ENCODE data around the gene OPN1LW. TPM values are rescaled to one million over a fixed set of nuclear protein-coding genes. Genes with fewer than 3 reads are reported as not detected.
"Not testable (repeated sequence)": the region's sequence is repeated elsewhere in the genome, so short reads cannot be mapped to it uniquely, and the experiment has no call there.

The OPN1LW gene
- total RNA-seq, 1 experiment from 2014 or later, result not detected

DNA sequence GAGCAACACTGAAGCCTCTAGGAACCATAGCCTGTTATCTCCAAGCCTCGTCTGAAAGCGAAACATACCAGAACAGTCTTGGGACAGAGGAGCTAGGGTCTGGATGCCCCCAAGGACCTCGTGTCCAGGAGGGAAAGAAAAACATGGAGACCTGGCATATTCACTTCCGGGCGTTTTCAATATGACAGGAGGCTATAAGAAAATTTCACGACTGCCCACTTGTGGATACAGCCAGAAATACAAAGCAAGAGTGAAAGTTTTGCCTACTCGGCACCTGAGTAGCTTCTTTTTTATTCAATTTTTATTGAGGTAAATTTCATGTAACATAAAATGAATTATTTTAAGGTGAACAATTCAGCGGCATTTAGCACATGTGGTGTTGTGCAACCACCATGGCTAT lies 20.9 kb downstream of the OPN1LW start:
- POLR2A ChIA-PET; CTCF ChIA-PET; H3K4me1 Mint-ChIP-seq (ENCODE audit: insufficient read depth, unreplicated experiment); BruUV-seq (replicated peaks); H3K4me3 Mint-ChIP-seq (ENCODE audit: unreplicated experiment); H3K27me3 Mint-ChIP-seq (ENCODE audit: insufficient read depth, unreplicated experiment); H3K9me3 Mint-ChIP-seq (ENCODE audit: unreplicated experiment); intact Hi-C loops (cut with micrococcal nuclease); DNase-seq (ENCODE audit: unreplicated experiment); H3K27ac Mint-ChIP-seq (ENCODE audit: low read depth, unreplicated experiment); H3K36me3 Mint-ChIP-seq (ENCODE audit: insufficient read depth, unreplicated experiment): not testable (repeated sequence)

DNA sequence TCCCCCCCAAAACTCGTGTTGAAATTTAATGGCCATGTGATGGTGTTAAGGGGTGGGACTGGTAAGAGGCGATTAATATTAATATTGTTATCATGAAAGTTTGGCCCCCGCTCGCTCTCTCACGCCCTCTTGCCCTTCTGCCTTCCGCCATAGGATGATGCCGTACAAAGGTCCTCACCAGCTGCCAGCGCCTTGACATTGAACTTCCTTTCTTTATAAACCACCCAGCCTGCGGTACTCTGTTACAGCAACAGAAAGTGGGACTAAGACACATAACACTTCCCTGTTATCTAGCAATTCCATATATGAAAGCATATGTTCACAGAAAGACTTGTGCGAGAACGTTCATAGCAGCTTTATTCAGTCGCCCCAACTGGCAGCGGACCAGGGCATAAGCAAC lies 24.3 kb downstream of the OPN1LW start:
- CTCF ChIA-PET; intact Hi-C loops (cut with micrococcal nuclease); H3K9me3 Mint-ChIP-seq (ENCODE audit: unreplicated experiment); H3K4me3 Mint-ChIP-seq (ENCODE audit: unreplicated experiment); H3K4me1 Mint-ChIP-seq (ENCODE audit: insufficient read depth, unreplicated experiment); POLR2A ChIA-PET; BruUV-seq (replicated peaks); H3K36me3 Mint-ChIP-seq (ENCODE audit: insufficient read depth, unreplicated experiment); H3K27me3 Mint-ChIP-seq (ENCODE audit: insufficient read depth, unreplicated experiment); H3K27ac Mint-ChIP-seq (ENCODE audit: low read depth, unreplicated experiment); DNase-seq (ENCODE audit: unreplicated experiment): not testable (repeated sequence)

- intact Hi-C loops (cut with micrococcal nuclease); H3K27ac Mint-ChIP-seq (ENCODE audit: low read depth, unreplicated experiment); POLR2A ChIA-PET; H3K36me3 Mint-ChIP-seq (ENCODE audit: insufficient read depth, unreplicated experiment); BruUV-seq (replicated peaks); CTCF ChIA-PET; H3K4me3 Mint-ChIP-seq (ENCODE audit: unreplicated experiment); H3K4me1 Mint-ChIP-seq (ENCODE audit: insufficient read depth, unreplicated experiment); DNase-seq (ENCODE audit: unreplicated experiment); H3K27me3 Mint-ChIP-seq (ENCODE audit: insufficient read depth, unreplicated experiment); H3K9me3 Mint-ChIP-seq (ENCODE audit: unreplicated experiment): not testable (repeated sequence)
Observed at GRCh38 chrX:154172535-154172943, 28.5 kb downstream of the OPN1LW start.

DNA sequence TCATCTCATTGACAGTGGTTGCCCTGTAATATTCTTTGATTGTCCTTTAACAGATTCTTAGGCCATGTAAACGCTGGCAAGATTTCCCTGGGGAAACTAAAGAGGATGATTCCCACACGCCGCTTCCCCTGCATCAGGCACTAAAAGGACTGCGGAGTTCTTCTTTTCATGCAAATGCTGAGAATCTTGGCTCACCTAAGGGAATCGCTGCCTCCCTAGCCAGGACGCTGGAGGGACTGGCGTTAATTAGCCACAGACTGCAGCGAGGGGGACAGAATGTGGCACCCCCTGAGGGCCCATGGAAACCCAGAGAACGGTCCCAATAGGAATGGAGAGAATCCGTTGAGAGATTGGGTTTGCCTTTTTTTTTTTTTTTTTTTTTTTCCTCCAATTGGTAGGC lies 30.3 kb downstream of the OPN1LW start:
- H3K4me3 Mint-ChIP-seq (ENCODE audit: unreplicated experiment); CTCF ChIA-PET; H3K4me1 Mint-ChIP-seq (ENCODE audit: insufficient read depth, unreplicated experiment); H3K27ac Mint-ChIP-seq (ENCODE audit: low read depth, unreplicated experiment); BruUV-seq (replicated peaks); intact Hi-C loops (cut with micrococcal nuclease); POLR2A ChIA-PET; H3K36me3 Mint-ChIP-seq (ENCODE audit: insufficient read depth, unreplicated experiment); H3K9me3 Mint-ChIP-seq (ENCODE audit: unreplicated experiment); DNase-seq (ENCODE audit: unreplicated experiment); H3K27me3 Mint-ChIP-seq (ENCODE audit: insufficient read depth, unreplicated experiment): not testable (repeated sequence)

- H3K27ac Mint-ChIP-seq (ENCODE audit: low read depth, unreplicated experiment); BruUV-seq (replicated peaks); H3K36me3 Mint-ChIP-seq (ENCODE audit: insufficient read depth, unreplicated experiment); H3K9me3 Mint-ChIP-seq (ENCODE audit: unreplicated experiment); intact Hi-C loops (cut with micrococcal nuclease); CTCF ChIA-PET; H3K27me3 Mint-ChIP-seq (ENCODE audit: insufficient read depth, unreplicated experiment); DNase-seq (ENCODE audit: unreplicated experiment); H3K4me3 Mint-ChIP-seq (ENCODE audit: unreplicated experiment); H3K4me1 Mint-ChIP-seq (ENCODE audit: insufficient read depth, unreplicated experiment); POLR2A ChIA-PET: not testable (repeated sequence)
Observed at GRCh38 chrX:154182296-154182695, 38.3 kb downstream of the OPN1LW start, which contains the start of gene OPN1MW. Gene OPN1MW, plus strand, starts transcription at chrX:154182596. Its CDS starts 82 bp downstream, at chrX:154182678.

- H3K4me1 Mint-ChIP-seq (ENCODE audit: insufficient read depth, unreplicated experiment); H3K27ac Mint-ChIP-seq (ENCODE audit: low read depth, unreplicated experiment); H3K4me3 Mint-ChIP-seq (ENCODE audit: unreplicated experiment); H3K27me3 Mint-ChIP-seq (ENCODE audit: insufficient read depth, unreplicated experiment); POLR2A ChIA-PET; DNase-seq (ENCODE audit: unreplicated experiment); H3K9me3 Mint-ChIP-seq (ENCODE audit: unreplicated experiment); H3K36me3 Mint-ChIP-seq (ENCODE audit: insufficient read depth, unreplicated experiment); BruUV-seq (replicated peaks); CTCF ChIA-PET; intact Hi-C loops (cut with micrococcal nuclease): not testable (repeated sequence)
Observed at GRCh38 chrX:154183794-154184193, 39.8 kb downstream of the OPN1LW start.

GRCh38 chrX:154192846-154193245 lies 48.8 kb downstream of the OPN1LW start:
- H3K4me1 Mint-ChIP-seq (ENCODE audit: insufficient read depth, unreplicated experiment); H3K4me3 Mint-ChIP-seq (ENCODE audit: unreplicated experiment); DNase-seq (ENCODE audit: unreplicated experiment); H3K27me3 Mint-ChIP-seq (ENCODE audit: insufficient read depth, unreplicated experiment); H3K27ac Mint-ChIP-seq (ENCODE audit: low read depth, unreplicated experiment); CTCF ChIA-PET; H3K36me3 Mint-ChIP-seq (ENCODE audit: insufficient read depth, unreplicated experiment); POLR2A ChIA-PET; intact Hi-C loops (cut with micrococcal nuclease); H3K9me3 Mint-ChIP-seq (ENCODE audit: unreplicated experiment); BruUV-seq (replicated peaks): not testable (repeated sequence)

GRCh38 chrX:154194316-154194715 lies 50.3 kb downstream of the OPN1LW start:
- H3K4me1 Mint-ChIP-seq (ENCODE audit: insufficient read depth, unreplicated experiment); intact Hi-C loops (cut with micrococcal nuclease); H3K4me3 Mint-ChIP-seq (ENCODE audit: unreplicated experiment); CTCF ChIA-PET; H3K9me3 Mint-ChIP-seq (ENCODE audit: unreplicated experiment); H3K27ac Mint-ChIP-seq (ENCODE audit: low read depth, unreplicated experiment); POLR2A ChIA-PET; H3K36me3 Mint-ChIP-seq (ENCODE audit: insufficient read depth, unreplicated experiment); DNase-seq (ENCODE audit: unreplicated experiment); H3K27me3 Mint-ChIP-seq (ENCODE audit: insufficient read depth, unreplicated experiment); BruUV-seq (replicated peaks): not testable (repeated sequence)

- H3K36me3 Mint-ChIP-seq (ENCODE audit: insufficient read depth, unreplicated experiment); H3K9me3 Mint-ChIP-seq (ENCODE audit: unreplicated experiment); intact Hi-C loops (cut with micrococcal nuclease); H3K4me1 Mint-ChIP-seq (ENCODE audit: insufficient read depth, unreplicated experiment); CTCF ChIA-PET; BruUV-seq (replicated peaks); H3K4me3 Mint-ChIP-seq (ENCODE audit: unreplicated experiment); H3K27me3 Mint-ChIP-seq (ENCODE audit: insufficient read depth, unreplicated experiment); H3K27ac Mint-ChIP-seq (ENCODE audit: low read depth, unreplicated experiment); DNase-seq (ENCODE audit: unreplicated experiment); POLR2A ChIA-PET: not testable (repeated sequence)
Observed at GRCh38 chrX:154196466-154196865, 52.4 kb downstream of the OPN1LW start.
